Testis (tissue), 2 donors: ENCODE results near the gene XXYLT1.

Experiments
- CTCF ChIP-seq, 3 experiments: fragments of 450-650 bp in 2 of 3; fragments of 200-600 bp in 1 of 3; sonication (generic) in 1 of 3; IDR thresholded peaks; one replicate each; pipeline ENCODE4 v1.5.1; 2016 to 2019; ENCODE audit warnings: antibody characterized with exemption in 3 of 3, mild to moderate bottlenecking in 2 of 3, moderate library complexity in 1 of 3
- POLR2A ChIP-seq: fragments of 450-650 bp; IDR thresholded peaks from one replicate; pipeline ENCODE4 v1.6.1; 2017; ENCODE audit warnings: antibody characterized with exemption, mild to moderate bottlenecking, moderate library complexity

GRCh38 chr3:195124378-195124992 lies 146.5 kb downstream of the XXYLT1 start:
- TF ChIP-seq POLR2A (no peak), CTCF (IDR thresholded peaks at IDR 0.05) (no peak)
